HG03025 (cell line): Measurements from ENCODE around the gene SVIL.
"Not testable (repeated sequence)": the region's sequence is repeated elsewhere in the genome, so short reads cannot be mapped to it uniquely, and the experiment has no call there.

Experiments used
- ATAC-seq: cut with Tn5 transposase; IDR thresholded peaks from one replicate; pipeline ENCODE4 v1.9.1; 2021; ENCODE audit warnings: mild to moderate bottlenecking, moderate library complexity; ENCODE audit not compliant: unreplicated experiment, low FRiP score

SVIL gene

DNA sequence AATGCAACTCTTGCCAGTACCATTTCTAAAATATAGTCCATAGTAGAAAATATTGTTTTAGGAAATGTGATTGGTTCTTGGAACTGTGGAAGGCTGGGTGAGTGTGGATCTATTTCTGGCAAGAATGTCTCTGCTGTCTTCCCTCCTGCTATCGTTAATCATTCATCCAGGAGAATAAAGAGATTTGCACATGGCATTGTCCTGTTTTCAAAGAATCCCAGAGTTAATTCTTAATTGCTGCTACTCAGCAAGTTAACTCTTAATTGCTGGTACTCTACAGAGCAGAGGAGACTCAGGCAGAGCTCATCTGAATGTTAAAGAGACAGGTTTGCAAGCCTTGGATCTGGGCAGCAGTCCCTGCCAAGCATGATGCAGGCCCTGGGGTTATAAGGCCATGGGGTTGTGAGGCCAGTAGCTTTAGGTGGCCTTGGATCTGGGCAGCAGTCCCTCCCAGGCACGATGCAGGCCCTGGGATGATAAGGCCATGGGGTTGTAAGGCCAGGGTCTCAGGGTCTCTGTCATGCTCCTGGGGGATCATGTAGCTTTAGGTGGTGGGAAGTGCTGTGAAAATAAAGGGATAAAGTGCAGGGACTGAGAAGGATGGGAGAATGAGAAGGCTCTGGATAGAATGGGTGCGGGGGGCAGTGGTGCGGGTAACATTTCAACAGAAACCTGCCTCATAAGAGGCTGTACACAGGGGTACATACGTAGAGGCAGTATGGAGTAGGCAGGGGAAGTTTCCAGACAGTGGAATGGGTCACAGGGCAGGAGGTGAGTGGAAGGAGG, 162.3 kb downstream of the SVIL start:
- ATAC-seq, result no peak

GRCh38 chr10:29471544-29471859, 163.3 kb downstream of the SVIL start:
- ATAC-seq, result no peak

GRCh38 chr10:29470843-29471543, 163.8 kb downstream of the SVIL start:
- no peak for ATAC-seq

DNA sequence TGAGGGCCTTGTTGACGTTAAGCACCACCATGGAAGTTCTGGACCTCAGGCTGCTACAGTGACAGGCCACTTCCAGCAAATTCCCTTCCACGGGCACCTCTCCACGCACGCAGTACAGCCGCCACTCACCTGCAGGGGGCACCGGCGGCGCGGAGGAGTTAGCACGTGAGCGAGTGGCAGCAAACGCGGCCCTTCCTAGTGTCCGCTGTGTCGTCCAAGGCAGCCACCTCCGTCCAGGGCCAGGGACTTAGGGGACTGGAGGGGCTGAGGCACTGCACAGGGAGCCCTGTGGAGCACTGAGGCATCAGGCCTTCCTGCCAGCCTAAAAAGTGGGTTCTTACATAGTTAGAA, 164.4 kb downstream of the SVIL start:
- no peak for ATAC-seq

GRCh38 chr10:29469481-29470354, 165.1 kb downstream of the SVIL start:
- no peak for ATAC-seq

GRCh38 chr10:29465384-29465783, 169.4 kb downstream of the SVIL start:
- no peak for ATAC-seq

- not testable (repeated sequence) for ATAC-seq
Measured at GRCh38 chr10:29464671-29465171, 170.1 kb downstream of the SVIL start.

GRCh38 chr10:29461042-29461441, 173.7 kb downstream of the SVIL start:
- ATAC-seq, result no peak

DNA sequence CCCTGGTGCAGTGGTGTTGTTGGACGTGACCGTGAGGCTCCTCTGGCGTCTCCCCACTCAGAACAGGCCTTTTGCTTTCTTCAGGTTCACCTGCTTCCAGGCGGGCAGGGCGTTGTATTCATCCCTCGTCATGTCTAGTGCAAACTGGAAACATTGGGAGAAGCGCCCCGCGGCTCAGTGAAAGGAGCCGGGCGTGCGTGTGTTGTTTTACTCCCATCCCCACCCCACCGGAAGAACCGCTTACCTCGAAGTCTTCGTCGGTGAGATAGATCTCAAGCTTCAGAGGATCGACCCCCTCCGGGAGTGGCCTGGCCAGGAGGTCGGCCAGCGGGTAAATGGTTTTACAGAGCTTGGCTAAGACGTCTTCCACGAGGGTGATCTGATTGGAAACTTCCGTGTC, 176.6 kb downstream of the SVIL start:
- not testable (repeated sequence) for ATAC-seq

- ATAC-seq, result no peak
Measured at GRCh38 chr10:29455095-29455494, 179.7 kb downstream of the SVIL start.

DNA sequence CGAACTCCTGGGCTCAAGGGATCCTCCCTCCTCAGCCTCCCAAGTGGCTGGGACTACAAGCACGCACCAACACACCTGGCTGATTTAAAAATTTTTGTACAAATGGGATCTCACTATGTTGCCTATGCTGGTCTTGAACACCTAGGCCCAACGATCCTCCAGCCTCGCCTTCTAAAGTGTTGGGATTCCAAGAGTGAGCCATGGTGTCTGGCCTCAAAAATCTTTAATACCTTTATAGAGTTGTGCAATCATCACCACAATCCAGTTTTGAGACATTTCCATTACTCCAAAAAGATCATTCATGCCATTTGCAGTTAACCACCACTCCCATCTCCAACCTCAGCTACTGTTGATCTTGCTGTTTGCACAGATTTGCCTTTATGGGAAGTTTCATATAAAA, 180.5 kb downstream of the SVIL start:
- ATAC-seq, result no peak

- no peak for ATAC-seq
Measured at GRCh38 chr10:29452546-29452945, 182.2 kb downstream of the SVIL start.

DNA sequence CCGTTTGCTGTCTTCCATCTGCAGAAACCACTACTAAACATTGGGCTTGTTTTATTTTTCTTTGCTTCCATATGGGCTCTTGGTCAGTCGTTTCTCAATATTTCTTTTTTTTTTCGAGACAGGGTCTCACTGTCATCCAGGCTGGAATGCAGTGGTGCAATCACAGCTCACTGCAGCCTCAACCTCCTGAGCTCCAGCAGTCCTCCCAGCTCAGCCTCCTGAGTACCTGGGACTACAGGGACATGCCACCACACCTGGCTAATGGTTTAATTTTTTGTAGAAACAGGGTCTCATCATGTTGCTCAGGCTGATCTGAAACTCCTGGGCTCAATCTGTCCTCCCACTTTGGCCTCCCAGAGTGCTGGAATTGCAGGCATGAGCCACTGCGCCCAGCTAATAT, 182.8 kb downstream of the SVIL start:
- ATAC-seq, result no peak

- no peak for ATAC-seq
Measured at GRCh38 chr10:29450405-29450804, 184.4 kb downstream of the SVIL start.

GRCh38 chr10:29448756-29449592, 185.8 kb downstream of the SVIL start:
- peak; percentile 76 for ATAC-seq

DNA sequence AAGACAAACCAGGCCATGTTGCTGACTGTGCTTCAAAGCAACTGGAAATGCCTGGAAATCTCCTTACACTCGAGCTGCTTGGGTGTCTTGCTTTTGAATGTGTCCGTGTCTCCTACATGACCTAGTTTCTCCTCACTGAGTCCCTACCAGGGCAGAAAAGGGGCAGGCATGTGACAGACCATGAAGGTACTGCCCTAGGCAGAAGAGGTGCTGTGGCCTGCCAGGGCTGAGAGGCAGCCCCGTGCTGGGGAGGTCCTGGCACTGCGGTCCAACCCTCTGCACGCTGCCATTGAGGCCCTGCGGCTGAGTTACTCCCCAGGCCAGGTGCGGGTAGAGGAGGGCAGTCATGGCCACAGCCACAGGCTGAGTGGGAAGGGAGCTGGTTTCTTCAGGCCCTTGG, 186.6 kb downstream of the SVIL start:
- ATAC-seq, result no peak

DNA sequence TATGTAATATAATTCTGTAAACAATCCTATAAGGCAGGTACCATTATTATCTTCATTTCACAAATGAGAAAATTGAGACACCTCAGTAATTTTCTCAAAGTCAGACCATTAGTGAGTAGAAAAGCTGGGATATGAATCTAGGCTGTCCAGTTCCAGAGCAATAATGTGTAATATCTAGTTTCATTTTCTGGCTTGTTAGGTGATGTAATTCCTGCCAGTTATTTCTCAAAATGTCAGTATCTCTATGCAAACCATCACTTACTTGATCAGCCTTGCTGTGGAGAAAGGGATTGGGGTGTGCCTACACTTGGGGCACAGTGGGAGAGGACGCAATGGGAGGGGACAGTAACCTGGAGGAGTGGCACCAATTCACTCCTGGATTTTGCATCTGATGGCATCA, 188.4 kb downstream of the SVIL start:
- no peak for ATAC-seq

DNA sequence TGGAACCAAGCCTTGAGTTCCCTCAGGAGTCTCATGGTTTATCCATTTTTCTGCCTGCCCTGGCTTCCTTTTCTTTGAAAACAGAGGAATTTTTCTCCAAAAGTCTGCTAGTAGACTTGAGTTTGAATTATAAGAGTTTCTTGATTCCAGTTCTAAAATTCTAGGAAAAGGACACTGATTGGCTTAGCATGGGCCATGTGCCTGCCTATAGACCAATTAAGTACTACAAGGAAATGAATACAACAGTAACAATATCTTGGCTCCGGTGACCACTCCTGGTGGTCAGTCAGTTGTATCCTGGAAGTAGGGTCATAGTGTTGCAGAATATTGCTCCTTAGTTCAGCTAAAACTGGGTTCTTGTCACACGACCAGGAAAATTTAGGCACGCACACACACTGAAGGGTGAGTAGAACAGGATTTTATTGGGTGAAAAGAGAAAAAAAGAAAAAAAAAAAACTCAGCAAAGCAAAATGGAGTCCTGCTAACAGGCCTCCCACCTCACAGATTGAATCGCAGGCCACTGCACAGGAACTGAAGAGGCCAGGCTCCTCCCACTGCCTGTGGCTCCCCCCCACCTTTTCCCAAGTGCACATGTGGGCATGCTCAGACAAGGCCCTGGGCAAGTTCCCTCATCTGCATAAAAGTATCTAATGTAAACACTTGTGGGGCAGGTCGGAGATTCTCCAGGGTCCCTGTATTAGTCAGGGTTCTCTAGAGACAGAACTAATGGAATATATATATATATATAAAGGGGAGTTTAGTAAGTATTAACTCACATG, 190.8 kb downstream of the SVIL start:
- no peak for ATAC-seq

DNA sequence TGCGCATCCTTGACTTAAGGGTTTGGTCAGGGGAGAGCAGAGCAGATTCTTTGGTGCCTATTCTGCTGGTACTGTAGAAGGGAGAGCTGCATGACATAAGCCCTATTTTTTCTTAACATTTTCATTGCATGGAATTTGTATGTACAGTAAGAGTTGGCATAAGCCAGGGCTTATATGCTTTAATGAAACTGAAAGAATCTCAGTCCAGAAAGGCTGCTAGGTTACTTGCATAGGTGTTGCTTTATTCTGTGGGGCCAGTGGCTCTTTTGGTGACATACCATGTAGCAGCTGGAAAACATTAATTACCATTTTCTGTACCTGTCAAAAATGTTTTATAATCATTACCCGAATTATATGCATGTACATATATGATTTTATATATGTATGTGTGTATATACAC, 193.8 kb downstream of the SVIL start:
- ATAC-seq, result no peak

DNA sequence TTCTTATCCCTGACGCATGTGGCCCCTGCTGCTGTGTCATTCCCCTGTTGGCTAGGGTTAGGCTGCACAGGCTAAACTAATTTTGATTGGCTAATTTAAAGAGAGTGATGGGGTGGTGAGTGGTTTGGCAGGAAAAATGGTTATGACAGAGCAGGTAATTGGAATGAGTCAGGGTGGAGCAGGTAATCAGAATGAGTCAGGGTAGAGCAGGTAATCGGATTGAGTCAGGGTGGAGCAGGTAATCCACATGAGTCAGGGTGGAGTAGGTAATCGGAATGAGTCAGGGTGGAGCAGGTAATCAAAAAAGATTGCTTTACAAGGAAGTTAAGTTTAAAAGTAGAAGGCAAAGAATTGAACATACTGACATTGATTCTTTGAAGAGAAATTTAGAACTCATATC, 195.8 kb downstream of the SVIL start:
- ATAC-seq, result not testable (repeated sequence)
